D341Med (cell line): Measurements from ENCODE around the gene TNRC6B.
"Not testable (repeated sequence)": the region's sequence is repeated elsewhere in the genome, so short reads cannot be mapped to it uniquely, and the experiment has no call there.

Experiments
- DNase-seq: peaks from one replicate; pipeline ENCODE4 v3.0.0; 2012; ENCODE audit warnings: low spot score

The TNRC6B gene, protein sequence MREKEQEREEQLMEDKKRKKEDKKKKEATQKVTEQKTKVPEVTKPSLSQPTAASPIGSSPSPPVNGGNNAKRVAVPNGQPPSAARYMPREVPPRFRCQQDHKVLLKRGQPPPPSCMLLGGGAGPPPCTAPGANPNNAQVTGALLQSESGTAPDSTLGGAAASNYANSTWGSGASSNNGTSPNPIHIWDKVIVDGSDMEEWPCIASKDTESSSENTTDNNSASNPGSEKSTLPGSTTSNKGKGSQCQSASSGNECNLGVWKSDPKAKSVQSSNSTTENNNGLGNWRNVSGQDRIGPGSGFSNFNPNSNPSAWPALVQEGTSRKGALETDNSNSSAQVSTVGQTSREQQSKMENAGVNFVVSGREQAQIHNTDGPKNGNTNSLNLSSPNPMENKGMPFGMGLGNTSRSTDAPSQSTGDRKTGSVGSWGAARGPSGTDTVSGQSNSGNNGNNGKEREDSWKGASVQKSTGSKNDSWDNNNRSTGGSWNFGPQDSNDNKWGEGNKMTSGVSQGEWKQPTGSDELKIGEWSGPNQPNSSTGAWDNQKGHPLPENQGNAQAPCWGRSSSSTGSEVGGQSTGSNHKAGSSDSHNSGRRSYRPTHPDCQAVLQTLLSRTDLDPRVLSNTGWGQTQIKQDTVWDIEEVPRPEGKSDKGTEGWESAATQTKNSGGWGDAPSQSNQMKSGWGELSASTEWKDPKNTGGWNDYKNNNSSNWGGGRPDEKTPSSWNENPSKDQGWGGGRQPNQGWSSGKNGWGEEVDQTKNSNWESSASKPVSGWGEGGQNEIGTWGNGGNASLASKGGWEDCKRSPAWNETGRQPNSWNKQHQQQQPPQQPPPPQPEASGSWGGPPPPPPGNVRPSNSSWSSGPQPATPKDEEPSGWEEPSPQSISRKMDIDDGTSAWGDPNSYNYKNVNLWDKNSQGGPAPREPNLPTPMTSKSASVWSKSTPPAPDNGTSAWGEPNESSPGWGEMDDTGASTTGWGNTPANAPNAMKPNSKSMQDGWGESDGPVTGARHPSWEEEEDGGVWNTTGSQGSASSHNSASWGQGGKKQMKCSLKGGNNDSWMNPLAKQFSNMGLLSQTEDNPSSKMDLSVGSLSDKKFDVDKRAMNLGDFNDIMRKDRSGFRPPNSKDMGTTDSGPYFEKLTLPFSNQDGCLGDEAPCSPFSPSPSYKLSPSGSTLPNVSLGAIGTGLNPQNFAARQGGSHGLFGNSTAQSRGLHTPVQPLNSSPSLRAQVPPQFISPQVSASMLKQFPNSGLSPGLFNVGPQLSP (N-terminal part only)

DNA sequence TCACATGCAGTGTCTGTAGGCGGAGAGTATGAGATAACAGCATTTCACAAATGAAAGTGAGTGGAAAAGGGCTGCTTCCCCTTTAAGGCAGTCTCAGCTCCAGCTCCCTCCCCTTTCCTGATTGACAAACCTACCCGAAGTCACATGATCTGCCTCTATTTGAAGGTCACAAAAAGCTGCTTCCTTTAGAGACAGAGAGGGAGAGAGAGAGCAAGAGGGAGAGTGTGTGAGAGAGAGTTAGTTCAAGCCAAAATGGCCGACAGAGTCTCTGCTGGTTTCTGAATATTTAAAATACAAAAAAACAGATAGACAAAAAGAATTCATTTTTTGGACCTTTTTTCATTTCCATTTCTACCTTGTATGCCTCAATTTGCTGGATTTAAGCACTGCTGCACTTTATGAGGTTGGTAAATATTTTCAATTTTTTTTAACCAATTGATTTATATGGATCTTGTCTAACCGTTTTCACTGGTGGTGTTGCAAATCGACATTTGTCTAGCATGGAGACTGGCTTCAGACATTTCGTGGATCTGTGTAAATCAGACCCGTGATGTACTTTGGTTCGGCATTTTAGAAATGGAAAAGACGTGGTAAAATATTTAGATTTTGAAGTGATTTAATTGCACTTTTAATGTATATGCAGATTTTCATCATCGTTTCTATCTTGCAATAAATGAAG, at the start of gene TNRC6B:
TSS of gene TNRC6B (plus strand) at position 188 of the 679 bp plus-strand sequence. CDS start at position 399, 211 bp downstream.
- peak; percentile 81 for DNase-seq

DNA sequence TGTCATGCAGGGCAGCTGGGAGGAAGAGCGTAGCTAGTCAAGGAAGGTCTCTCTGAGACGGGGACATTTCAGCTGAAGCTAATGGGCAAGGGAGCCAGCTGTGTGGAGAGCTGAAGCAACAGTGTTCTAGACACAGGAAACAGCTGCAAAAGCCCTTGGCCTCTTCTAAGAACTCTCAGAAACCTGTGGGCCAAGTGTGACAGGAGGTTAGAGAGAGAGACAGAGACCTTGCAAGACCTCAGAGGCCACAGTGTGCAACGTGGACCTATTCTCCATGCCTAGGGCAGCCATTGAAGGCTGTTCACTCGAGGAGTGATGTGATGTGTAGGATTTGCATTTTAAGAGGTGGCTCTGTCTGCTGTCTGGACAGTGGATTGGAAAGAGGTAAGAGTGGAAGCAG, 48.7 kb upstream of the TNRC6B start:
- DNase-seq: no peak

DNA sequence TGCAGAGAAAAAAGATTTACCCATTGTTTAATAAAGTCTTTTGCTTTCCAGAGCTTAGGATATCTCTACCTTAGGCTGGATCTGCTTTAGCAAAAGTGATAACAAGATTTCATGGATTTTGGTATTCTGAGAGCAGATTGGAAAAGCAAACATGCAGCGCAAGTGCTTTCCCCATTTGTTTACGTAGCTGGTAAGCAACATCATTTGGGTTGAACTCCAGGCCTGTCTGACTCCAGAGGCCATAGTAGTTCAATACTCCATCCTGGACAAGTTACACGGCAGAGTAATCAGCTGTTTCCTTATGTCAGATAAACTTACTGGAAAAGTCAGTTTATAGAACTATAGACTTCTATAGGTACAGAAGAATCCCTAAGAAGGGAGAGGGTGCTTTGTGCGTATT, 40.6 kb upstream of the TNRC6B start:
- no peak for DNase-seq

DNA sequence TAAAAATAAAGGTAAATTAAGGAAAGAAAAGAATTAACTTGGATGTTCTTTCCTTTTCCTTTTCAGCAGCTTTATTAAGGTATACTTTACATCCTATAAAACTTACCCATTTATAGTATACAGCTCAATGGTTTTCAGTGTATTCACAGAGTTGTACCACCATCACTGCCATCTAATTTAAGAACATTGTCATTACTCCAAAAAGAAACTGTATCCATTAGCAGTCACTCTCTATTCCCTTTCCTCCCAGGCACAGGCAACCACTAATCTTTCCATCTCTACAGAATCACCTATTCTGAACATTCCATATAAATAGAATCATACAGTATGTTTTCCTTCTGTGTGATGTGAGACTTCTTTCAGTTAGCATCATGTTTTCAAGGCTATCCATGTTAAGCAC, 38.9 kb upstream of the TNRC6B start:
- DNase-seq: no peak

DNA sequence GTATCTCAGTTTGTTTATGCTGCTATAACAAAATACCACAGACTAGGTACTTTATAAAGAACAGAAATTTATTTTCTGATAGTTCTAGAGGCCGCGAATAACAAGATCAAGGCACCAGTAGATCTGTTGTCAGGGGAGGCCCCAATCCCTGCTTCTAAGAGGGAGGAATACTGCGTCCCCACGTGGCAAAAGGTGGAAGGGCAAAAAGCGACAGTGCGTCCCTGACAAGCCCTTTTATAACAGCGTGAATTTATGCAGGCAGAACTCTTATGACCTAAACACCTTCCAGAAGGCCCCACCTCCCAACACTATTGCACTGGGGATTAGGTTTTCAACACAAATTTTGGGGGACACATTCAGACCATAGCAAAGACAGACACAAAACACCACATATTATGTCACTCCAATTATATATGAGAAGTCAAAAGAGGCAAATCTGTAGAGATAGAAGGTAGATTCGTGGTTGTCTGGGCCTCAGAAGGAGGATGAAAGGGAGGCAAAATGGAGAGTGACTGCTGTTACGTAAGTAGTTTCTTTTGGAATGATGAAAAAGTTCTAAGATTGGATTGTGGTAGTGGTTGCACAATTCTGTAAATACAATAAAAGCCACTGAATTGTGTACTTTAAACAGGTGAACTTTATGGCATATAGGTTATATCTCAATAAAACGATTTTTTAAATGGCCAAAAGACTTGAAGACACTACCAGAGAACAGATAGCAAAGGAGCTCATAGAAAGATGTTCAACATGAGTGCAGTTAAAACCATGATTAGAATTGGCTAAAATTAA, 30.1 kb upstream of the TNRC6B start:
- no peak for DNase-seq

DNA sequence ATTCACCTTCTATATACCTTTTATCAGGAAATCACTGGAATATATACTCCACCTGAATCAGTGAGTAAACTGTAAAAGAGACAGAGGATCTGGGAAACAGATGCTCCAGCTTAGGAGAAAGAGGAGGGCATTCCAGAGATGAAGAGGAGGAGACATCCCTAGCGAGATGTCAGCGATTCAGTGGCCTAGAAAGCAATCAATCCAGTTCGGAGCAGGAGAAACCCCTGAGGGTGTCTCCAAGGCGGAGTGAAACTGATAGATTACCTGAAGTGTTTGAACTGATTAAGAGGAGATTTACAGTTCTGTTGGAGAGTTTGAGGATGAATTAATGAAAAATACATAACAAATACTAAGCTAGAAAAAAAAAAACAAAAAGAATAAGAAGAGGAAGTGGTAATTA, 24.5 kb upstream of the TNRC6B start:
- no peak for DNase-seq

DNA sequence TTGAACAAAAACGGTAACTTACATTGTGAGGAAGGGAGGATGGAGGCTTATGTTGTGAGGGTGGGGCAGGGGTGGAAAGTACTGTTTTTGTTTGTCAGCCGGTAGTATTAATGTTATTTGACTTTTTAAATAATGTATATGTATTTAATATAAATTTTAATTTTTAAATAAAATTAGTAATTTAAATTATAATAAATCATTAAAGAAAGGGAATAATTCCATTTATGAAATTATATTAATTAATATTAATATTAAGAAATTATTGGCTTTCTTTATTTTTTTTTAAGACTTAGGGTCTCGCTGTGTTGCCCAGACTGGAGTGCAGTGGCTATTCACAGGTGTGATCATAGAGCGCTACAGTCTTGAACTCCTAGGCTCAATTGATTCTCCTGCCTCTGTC, 24.0 kb upstream of the TNRC6B start:
- no peak for DNase-seq

DNA sequence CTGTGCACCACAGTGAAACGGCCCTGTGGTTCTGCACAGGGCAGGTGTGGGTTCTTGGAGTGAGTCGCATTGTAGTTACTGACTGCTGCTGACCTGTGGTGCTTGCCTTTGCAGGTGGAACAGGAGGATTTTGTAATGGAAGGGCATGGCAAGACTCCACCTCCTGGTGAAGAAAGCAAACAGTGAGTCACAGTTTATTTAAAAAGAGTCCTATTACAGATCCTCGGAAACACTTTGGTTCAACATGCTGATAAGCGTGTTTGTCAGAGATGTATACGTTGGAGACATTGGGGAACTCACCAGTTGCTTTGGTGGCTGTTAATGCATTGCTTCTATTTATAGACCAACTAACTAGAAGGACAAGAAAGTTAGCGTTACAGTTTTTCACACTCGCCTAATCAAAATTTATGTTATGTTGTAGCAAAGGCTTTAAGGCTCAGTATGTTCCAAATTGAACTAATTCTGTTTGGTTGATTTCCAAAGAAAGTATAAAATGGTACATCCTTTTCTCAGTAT, 21.7 kb upstream of the TNRC6B start:
- no peak for DNase-seq

DNA sequence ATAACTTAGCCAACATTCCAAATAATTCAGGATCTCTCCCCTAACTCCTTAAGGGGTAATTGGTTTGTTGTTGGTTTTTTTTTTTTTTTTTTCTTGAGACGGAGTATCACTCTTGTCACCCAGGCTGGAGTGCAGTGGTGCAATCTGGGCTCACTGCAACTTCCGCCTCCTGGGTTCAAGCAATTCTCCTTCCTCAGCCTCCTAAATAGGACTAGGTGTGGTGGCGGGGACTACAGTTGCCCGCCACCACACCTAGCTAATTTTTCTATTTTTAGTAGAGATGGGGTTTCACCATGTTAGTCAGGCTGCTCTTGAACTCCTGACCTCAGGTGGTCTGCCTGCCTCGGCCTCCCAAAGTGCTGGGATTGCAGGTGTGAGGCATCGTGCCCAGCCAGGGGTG, 21.0 kb upstream of the TNRC6B start:
- not testable (repeated sequence) for DNase-seq

DNA sequence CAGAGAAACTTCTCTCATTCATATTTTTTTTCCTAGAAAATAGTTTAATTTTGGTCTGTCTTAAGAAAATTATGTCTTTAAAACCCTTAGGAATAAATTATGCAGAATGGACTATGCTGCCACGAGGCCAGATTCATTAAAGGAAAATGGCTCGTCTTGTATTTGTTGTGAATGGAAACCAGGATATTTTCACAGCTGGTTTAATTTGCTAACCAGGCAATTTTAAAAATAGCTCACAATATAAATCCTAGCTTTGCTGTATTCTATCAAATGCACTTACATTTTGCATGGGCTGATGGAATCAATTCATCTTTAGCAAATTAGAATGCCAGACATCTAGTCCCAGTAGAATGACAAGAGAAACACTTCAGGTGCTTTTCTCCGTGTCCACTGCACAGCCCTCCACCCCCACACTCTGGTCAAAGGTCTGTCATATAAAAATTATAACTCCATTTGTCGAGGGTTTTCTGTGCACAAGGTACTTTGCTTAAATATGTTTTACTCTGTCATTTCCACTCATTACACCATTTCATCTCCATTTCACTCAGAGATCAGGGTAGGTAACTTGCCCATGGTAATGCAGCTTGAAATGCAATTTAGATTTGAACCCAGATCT, 20.3 kb upstream of the TNRC6B start:
- DNase-seq: no peak

DNA sequence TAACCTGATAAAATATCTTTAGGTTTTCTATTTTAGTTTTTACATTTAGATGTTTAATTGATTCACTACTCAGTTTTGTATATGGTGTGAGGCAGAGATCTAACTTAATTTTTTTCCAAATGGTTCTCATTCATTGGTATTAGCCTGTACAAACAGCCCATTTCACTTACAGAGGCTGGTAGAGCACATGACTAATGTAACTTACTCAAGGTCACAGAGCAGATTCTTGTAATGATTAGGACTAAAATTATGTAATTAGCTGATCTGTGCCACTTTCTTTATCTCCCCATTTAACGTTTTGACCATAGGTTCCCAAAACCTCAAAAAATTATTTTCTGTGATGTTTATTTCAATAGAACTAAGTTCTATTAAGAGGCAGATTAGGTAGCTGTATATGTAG, 16.5 kb upstream of the TNRC6B start:
- no peak for DNase-seq

DNA sequence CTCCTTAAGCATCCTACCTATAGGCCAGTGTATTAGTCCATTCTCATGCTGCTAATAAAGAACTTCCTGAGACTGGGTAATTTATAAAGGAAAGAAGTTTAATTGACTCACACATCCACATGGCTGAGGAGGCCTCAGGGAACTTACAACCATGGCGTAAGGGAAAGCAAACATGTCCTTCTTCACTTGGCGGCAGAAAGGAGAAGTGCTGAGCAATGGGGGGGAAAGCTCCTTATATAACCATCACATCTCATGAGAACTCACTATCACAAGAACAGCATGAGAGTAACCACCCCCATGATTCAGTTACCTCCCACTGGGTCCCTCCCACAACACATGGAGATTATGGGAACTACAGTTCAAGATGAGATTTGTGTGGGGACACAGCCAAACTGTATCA, 12.2 kb upstream of the TNRC6B start:
- DNase-seq: not testable (repeated sequence)

DNA sequence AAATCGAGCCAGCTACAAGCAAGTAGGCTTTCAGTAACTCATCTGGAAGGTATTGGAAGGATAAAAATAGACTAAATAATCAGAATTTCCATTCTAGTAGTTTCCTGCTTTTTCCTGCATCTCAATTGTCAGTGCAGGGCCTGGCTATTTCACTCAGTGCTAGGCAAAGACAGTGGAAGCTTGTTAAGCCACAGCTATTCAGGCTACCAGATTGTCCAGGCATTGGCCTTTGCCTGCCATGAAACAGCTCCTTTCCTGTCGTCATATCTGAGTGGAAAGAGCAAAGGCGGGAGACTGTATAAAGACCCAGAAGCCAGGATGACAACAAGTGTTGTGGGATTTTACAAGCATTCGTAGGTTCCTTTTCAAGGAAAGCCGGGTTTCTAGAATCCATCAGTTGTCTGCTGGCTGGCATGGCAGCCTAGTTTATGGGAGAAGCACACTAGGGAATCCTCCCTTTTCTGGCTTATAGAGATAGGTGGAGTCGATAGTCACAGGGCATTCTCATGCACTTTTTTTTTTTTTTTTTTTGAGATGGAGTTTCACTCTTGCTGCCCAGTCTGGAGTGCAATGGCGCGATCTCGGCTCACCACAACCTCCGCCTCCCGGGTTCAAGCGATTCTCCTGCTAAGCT, 2.0 kb upstream of the TNRC6B start:
- DNase-seq: no peak

DNA sequence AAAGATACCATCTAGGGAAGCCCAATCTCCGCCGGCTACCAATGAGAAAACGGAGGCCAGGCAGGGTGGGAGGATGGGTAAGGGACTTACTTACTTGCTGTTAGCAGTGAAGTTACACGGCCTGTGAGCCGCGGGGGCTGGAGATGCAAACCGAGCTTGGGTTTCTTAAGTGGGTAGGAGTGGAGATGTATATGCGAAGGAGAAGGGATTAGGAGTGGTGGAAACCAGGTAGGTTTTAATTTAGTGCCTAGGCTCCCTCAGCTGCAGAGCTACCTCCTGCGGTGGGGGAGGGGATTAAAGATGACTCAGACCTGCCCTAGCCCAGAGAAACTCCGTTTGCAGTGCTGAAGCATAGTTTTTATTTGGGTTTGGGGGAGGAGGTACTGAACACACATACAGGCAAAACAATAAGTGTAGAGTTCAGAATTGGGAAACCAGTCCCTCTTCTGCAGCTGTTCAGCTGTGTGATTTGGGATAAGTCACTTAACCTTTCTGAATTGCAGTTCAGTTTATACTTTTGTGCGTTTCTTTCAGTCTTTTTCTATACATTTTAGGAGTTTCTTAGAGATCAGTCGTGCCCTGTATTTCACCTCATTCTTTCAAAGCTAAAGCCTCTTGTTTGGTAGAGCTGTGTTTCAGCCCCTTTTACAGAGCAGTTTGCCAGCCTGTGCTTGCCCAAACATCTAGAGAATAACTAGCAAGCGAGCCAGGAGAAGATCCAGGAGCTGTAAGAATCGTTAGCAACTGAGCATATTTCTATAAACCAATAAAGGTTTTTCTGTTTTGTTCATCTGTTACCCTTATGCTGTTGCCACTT, 596 bp upstream of the TNRC6B start:
- DNase-seq: no peak

DNA sequence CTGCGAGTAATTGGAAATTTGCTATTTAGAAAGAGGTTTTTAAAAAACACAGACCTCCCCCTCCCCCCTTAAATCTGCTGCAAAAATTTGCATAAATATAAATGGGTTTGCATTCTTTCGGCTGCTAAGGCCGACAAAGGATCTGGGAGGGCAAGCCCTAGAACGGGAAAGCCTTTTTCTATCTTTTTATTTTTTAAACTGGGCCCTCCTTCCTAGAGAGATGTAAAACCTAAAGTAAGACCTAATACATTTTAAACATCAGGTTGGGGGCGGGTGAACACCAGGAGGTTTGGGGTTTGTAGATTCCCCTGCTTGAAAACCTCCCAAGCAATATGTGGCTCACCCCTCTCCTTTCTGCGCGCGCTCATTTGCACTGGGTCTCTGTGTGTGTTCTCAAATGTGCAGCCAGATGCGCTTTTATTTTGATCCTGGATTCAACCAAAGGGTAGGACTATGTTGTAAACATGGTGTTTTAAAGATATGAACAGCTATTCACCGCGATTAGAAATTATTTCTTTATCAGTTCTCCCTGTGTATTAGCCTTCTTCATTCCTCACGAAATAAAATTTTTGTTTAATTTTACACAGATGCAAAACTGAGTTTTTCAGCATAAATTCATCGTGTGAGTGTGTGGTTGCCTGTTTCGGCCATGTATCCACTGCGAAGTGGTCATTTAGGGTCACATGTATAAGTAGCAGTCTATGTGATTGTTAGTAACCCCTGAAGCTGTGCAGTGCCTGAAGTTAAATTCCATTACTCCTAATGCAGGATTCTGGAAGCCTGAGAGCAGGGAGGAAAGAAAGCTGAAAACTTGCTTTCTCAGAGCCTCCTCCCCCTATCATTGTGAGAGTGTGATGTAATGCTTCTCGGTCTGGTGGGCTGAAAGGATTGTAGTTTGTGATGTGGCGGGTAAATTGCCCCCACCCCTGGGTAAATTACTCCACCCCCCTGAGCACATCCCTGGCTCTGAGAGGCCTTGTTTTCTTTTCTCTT, 988 bp downstream of the TNRC6B start:
- DNase-seq: peak; percentile 55

DNA sequence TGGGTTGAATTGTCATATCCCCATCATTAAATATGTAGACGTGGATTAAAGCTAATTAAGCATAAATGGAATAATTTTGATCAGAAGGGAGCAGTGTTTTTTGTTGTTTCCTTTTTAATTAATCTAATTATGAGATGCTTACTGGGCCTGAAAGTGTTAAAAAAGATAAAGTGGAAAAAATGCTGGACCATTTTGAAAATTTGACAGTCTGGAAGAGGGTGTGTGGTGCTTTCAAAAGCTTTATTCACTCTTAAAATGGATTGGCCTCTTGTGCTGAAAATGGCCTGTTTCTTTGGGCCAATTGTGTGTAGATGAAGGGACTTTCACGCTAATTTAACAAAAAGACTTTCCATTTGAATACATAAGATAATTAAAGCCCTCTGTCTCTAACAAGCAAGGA, 1.8 kb downstream of the TNRC6B start:
- no peak for DNase-seq

DNA sequence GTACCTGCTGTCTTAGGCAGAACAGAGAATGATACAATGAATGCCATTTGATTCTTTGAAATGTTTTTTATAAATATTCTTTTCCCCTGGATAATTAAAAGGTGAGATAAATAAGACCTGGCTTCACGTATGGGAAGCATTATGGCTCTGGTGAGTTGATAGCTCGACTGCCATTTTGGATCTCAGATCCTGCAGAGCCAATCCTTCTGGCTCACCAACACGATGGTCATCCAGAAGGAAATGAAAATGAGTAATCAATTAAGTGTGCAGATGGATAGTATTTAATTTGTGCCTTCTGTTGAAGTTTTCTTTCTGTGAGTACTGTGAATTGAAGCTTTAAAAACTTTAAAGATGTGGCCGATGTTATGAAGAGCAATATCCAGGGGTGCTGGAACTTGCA, 2.7 kb downstream of the TNRC6B start:
- no peak for DNase-seq

DNA sequence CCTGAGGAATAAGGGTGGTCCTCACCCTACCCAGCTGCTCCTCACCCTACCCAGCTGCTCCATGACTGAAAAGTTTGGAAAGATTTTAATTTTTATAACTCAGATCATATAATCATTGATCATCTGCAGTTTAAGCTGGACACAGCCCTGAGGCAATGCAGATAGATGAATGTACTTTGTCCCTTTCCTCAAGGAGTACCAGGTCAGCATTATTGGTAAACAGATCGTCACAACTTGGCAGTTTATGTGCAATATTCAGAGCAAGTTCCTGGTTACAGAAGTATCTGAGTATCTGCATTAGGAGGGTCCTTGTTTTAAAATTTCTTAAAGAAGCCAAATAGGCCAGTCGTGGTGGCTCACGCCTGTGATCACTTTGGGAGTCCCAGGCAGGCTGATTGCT, 3.6 kb downstream of the TNRC6B start:
- DNase-seq: no peak
